Colonic mucosa (tissue), 4 donors: Measurements from ENCODE around the gene WDR64. TPM values are rescaled to one million over a fixed set of nuclear protein-coding genes. Genes with fewer than 3 reads are reported as not detected.
"Not testable (repeated sequence)": the region's sequence is repeated elsewhere in the genome, so short reads cannot be mapped to it uniquely, and the experiment has no call there.

Experiments
- DNase-seq: peaks from one replicate; pipeline ENCODE4 v3.0.0-alpha.2; 2020
- H3K27ac ChIP-seq: fragments of 200-600 bp; one replicate; pipeline ENCODE4 v1.8.0; 2021
- H3K27me3 ChIP-seq: fragments of 200-600 bp; one replicate; pipeline ENCODE4 v1.8.0; 2021
- H3K36me3 ChIP-seq: fragments of 200-600 bp; one replicate; pipeline ENCODE4 v1.8.0; 2021
- H3K4me1 ChIP-seq: fragments of 200-600 bp; one replicate; pipeline ENCODE4 v1.8.0; 2021; ENCODE audit warnings: mild to moderate bottlenecking
- H3K4me3 ChIP-seq: fragments of 200-600 bp; one replicate; pipeline ENCODE4 v1.8.0; 2021
- H3K9ac ChIP-seq, 2 donors: one replicate each; pipeline ENCODE4 v1.7.0; 2013; ENCODE audit warnings: control low read depth in 2 of 2, low read depth in 2 of 2, low read length in 2 of 2
- H3K9me3 ChIP-seq: fragments of 200-600 bp; one replicate; pipeline ENCODE4 v1.8.0; 2021
- intact Hi-C: fragments of 100-400 bp; cut with DNase I; formaldehyde crosslinking; loops from one replicate; pipeline ENCODE4 v1.14.1; 2022
- total RNA-seq, 2 donors: library from RNA; stranded (reverse); fragmentation: NEBNext Ultra II Directional in 1 of 2; extraction: Animal tissue kit (Norgen Biotek cat#: 25700) in 1 of 2; gene quantifications; one replicate each; pipeline ENCODE4 v1.2.1, GENCODE V29; 2021
- TF ChIP-seq, protein P1 (sequence below): fragments of 200-600 bp; IDR thresholded peaks from one replicate; pipeline ENCODE4 v1.8.0; 2022; ENCODE audit warnings: antibody characterized with exemption, mild to moderate bottlenecking
- donor health status: healthy.
- donor health status: DM: no; HTN: no; CAD: no.
- donor health status: DM: no; HTN: no; CAD: no.

WDR64 gene
- total RNA-seq, 2 donors from 2014 or later: not detected

DNA sequence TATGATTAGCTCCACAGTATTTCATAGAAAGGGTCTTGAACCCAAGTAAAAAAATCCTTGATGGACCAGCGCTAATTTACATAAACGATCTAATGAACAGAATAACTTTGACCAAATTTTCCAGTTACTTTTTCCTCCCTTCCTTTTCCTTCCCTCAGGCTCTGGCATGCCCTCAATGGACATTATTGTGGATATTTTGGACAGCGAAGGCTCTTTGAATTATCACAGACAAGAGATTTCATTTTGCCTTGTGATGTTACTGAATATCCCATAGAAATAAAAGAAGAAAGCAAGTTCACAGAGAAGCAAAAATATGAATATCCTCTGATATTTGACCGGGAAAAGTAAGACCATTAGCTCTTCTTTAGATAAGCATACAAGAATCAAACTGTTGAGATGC, 135.6 kb downstream of the WDR64 start:
- intact Hi-C loops: no loop called here
- H3K4me3 ChIP-seq: no peak overlapping the region
- TF ChIP-seq, protein P1, sequence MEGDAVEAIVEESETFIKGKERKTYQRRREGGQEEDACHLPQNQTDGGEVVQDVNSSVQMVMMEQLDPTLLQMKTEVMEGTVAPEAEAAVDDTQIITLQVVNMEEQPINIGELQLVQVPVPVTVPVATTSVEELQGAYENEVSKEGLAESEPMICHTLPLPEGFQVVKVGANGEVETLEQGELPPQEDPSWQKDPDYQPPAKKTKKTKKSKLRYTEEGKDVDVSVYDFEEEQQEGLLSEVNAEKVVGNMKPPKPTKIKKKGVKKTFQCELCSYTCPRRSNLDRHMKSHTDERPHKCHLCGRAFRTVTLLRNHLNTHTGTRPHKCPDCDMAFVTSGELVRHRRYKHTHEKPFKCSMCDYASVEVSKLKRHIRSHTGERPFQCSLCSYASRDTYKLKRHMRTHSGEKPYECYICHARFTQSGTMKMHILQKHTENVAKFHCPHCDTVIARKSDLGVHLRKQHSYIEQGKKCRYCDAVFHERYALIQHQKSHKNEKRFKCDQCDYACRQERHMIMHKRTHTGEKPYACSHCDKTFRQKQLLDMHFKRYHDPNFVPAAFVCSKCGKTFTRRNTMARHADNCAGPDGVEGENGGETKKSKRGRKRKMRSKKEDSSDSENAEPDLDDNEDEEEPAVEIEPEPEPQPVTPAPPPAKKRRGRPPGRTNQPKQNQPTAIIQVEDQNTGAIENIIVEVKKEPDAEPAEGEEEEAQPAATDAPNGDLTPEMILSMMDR: no peak
- no peaks in the 10 kb centered on the region for H3K36me3 ChIP-seq
- no peak for DNase-seq
- no peak overlapping the region for H3K9ac ChIP-seq
- no peaks in the 10 kb centered on the region for H3K4me1 ChIP-seq
- H3K9me3 ChIP-seq: no peaks in the 10 kb centered on the region
- no peak overlapping the region for H3K27ac ChIP-seq
- H3K27me3 ChIP-seq: no peaks in the 10 kb centered on the region

DNA sequence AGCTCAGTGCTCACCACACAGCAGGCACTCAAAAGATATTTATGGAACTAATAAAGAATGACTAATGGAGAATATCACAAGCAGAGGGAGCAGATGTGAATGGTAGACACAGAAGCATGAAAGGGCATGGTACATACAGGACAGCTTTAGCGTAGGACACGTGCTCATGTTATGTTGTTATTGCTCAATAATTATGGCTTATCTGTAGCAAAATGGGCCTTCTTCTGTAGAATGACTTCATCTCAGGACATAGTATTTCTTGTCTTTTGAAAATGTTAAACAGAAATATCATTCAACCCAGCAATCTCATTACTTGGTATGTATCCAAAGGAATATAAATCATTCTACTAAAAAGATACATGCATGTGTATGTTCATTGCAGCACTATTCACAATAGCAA, 137.0 kb downstream of the WDR64 start:
- no peak for DNase-seq
- H3K9ac ChIP-seq: no peak overlapping the region
- no peaks in the 10 kb centered on the region for H3K4me1 ChIP-seq
- TF ChIP-seq, protein P1: no peak
- H3K27me3 ChIP-seq: no peaks in the 10 kb centered on the region
- H3K4me3 ChIP-seq: no peak overlapping the region
- no peaks in the 10 kb centered on the region for H3K9me3 ChIP-seq
- no peaks in the 10 kb centered on the region for H3K36me3 ChIP-seq
- intact Hi-C loops: no loop called here
- no peak overlapping the region for H3K27ac ChIP-seq

DNA sequence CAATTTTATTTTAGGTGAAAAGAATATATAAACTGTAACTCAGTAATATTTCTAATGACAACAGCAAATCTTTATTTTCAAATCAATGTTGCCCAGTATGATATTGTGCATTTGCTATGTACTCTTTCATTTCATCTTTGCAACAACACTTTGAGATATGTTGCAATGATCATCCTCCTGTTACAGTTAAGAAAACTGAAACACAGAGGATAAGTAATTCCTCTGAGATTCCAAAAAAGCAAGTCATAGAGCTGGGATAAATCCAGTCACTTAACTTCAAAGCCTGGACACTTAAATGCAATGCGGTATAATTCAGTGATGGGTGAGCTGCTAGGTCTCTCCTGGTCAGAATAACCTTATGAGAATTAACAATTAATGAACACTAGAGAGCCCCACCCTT, 147.3 kb downstream of the WDR64 start:
- H3K4me1 ChIP-seq: no peaks in the 10 kb centered on the region
- H3K9ac ChIP-seq: no peak overlapping the region
- intact Hi-C loops: no loop called here
- H3K27me3 ChIP-seq: no peaks in the 10 kb centered on the region
- H3K36me3 ChIP-seq: no peaks in the 10 kb centered on the region
- TF ChIP-seq, protein P1: no peak
- no peaks in the 10 kb centered on the region for H3K9me3 ChIP-seq
- H3K27ac ChIP-seq: no peak overlapping the region
- DNase-seq: no peak
- H3K4me3 ChIP-seq: no peak overlapping the region

GRCh38 chr1:241800640-241801039, 148.6 kb downstream of the WDR64 start:
- no peak overlapping the region for H3K4me3 ChIP-seq
- intact Hi-C loops: no loop called here
- H3K9me3 ChIP-seq: no peaks in the 10 kb centered on the region
- no peaks in the 10 kb centered on the region for H3K36me3 ChIP-seq
- no peaks in the 10 kb centered on the region for H3K27me3 ChIP-seq
- DNase-seq: no peak
- H3K27ac ChIP-seq: no peak overlapping the region
- TF ChIP-seq, protein P1: no peak
- no peaks in the 10 kb centered on the region for H3K4me1 ChIP-seq
- H3K9ac ChIP-seq: no peak overlapping the region

GRCh38 chr1:241802863-241803262, 150.8 kb downstream of the WDR64 start:
- no peak overlapping the region for H3K9ac ChIP-seq
- H3K36me3 ChIP-seq: no peaks in the 10 kb centered on the region
- no peaks in the 10 kb centered on the region for H3K9me3 ChIP-seq
- H3K4me3 ChIP-seq: no peak overlapping the region
- no peaks in the 10 kb centered on the region for H3K4me1 ChIP-seq
- no peak overlapping the region for H3K27ac ChIP-seq
- H3K27me3 ChIP-seq: no peaks in the 10 kb centered on the region
- no peak for DNase-seq
- intact Hi-C loops: no loop called here
- TF ChIP-seq, protein P1: no peak

DNA sequence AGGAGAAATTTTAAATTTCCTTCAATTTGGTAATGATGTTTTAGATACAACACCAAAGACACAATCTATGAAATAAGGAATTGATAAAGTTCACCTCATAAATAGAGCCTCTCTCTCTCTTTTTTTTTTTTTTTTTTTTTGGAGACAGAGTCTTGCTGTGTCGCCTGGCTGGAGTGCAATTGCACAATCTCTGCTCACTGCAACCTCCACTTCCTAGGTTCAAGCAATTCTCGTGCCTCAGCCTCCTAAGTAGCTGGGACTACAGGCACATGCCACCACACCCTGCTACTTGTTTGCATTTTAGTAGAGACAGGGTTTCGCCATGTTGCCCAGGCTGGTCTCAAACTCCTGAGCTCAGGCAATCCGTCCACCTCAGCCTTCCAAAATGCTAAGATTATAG, 152.6 kb downstream of the WDR64 start:
- H3K27ac ChIP-seq, H3K4me1 ChIP-seq, H3K4me3 ChIP-seq, H3K9ac ChIP-seq, DNase-seq, H3K9me3 ChIP-seq, intact Hi-C loops, H3K36me3 ChIP-seq, H3K27me3 ChIP-seq: not testable (repeated sequence)
